HG02678 (cell line): ENCODE results near the gene SPINK6.

Experiments
- ATAC-seq: cut with Tn5 transposase; IDR thresholded peaks from one replicate; pipeline ENCODE4 v1.9.1; 2021; ENCODE audit warnings: mild to moderate bottlenecking, moderate library complexity; ENCODE audit not compliant: unreplicated experiment

Gene SPINK6

GRCh38 chr5:148202531-148203203, at the start of gene SPINK6:
Gene SPINK6 (plus strand): TSS chr5:148203042. CDS start chr5:148203097, 55 bp downstream.
- ATAC-seq: no peak

- no peak for ATAC-seq
Measured at GRCh38 chr5:148156609-148157008, 46.2 kb upstream of the SPINK6 start.

- no peak for ATAC-seq
Measured at GRCh38 chr5:148162038-148162437, 40.8 kb upstream of the SPINK6 start.

GRCh38 chr5:148163345-148163744, 39.5 kb upstream of the SPINK6 start:
- ATAC-seq: no peak

GRCh38 chr5:148166550-148167283, 36.1 kb upstream of the SPINK6 start:
- no peak for ATAC-seq

GRCh38 chr5:148168246-148168645, 34.6 kb upstream of the SPINK6 start, which contains the start of gene SPINK14:
Gene SPINK14 (plus strand): TSS chr5:148168546. CDS start chr5:148169733, 1,187 bp downstream.
- ATAC-seq: no peak

GRCh38 chr5:148172377-148172776, 30.5 kb upstream of the SPINK6 start:
- no peak for ATAC-seq

GRCh38 chr5:148176480-148176879, 26.4 kb upstream of the SPINK6 start:
- no peak for ATAC-seq

GRCh38 chr5:148177207-148177606, 25.6 kb upstream of the SPINK6 start:
- no peak for ATAC-seq

- ATAC-seq: peak; percentile 77
Measured at GRCh38 chr5:148179234-148179824, 23.5 kb upstream of the SPINK6 start.

GRCh38 chr5:148186248-148187003, 16.4 kb upstream of the SPINK6 start:
- ATAC-seq: no peak

- no peak for ATAC-seq
Measured at GRCh38 chr5:148191010-148191409, 11.8 kb upstream of the SPINK6 start.

- no peak for ATAC-seq
Measured at GRCh38 chr5:148193202-148193601, 9.6 kb upstream of the SPINK6 start.

GRCh38 chr5:148201151-148201550, 1.7 kb upstream of the SPINK6 start:
- no peak for ATAC-seq

- no peak for ATAC-seq
Measured at GRCh38 chr5:148205044-148205806, 2.4 kb downstream of the SPINK6 start.

- ATAC-seq: no peak
Measured at GRCh38 chr5:148205865-148206264, 3.0 kb downstream of the SPINK6 start.

- ATAC-seq: no peak
Measured at GRCh38 chr5:148206620-148207019, 3.8 kb downstream of the SPINK6 start.

GRCh38 chr5:148208226-148208625, 5.4 kb downstream of the SPINK6 start:
- no peak for ATAC-seq

GRCh38 chr5:148209151-148209770, 6.4 kb downstream of the SPINK6 start:
- ATAC-seq: no peak

- ATAC-seq: no peak
Measured at GRCh38 chr5:148214665-148215185, 11.9 kb downstream of the SPINK6 start.
